OCI-LY1 (cell line): ENCODE measurements around the gene NXN.

Experiments
- EZH2 ChIP-seq: fragments of 200-600 bp; sonication (generic), shearing (Covaris generic); IDR thresholded peaks from 2 replicates; pipeline ENCODE4 v1.8.0; 2017; ENCODE audit warnings: borderline replicate concordance, mixed run types, mild to moderate bottlenecking, antibody characterized with exemption, low read length, moderate library complexity, mixed read lengths
- TF ChIP-seq, protein P1 (sequence below): fragments of 200-600 bp; sonication (generic), shearing (Covaris generic); IDR thresholded peaks from 2 replicates; pipeline ENCODE4 v1.5.1; 2017; ENCODE audit warnings: mild to moderate bottlenecking, antibody characterized with exemption, low read length, moderate library complexity, mixed read lengths

GRCh38 chr17:851924-852323 lies 127.7 kb downstream of the NXN start:
- TF ChIP-seq, protein P1, sequence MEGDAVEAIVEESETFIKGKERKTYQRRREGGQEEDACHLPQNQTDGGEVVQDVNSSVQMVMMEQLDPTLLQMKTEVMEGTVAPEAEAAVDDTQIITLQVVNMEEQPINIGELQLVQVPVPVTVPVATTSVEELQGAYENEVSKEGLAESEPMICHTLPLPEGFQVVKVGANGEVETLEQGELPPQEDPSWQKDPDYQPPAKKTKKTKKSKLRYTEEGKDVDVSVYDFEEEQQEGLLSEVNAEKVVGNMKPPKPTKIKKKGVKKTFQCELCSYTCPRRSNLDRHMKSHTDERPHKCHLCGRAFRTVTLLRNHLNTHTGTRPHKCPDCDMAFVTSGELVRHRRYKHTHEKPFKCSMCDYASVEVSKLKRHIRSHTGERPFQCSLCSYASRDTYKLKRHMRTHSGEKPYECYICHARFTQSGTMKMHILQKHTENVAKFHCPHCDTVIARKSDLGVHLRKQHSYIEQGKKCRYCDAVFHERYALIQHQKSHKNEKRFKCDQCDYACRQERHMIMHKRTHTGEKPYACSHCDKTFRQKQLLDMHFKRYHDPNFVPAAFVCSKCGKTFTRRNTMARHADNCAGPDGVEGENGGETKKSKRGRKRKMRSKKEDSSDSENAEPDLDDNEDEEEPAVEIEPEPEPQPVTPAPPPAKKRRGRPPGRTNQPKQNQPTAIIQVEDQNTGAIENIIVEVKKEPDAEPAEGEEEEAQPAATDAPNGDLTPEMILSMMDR, result no peak
- no peak for TF ChIP-seq EZH2
